ENCODE results near the gene NPL. TPM values are rescaled to one million over a fixed set of nuclear protein-coding genes. Genes with fewer than 3 reads are reported as not detected.

NPL gene
- total and polyA plus RNA-seq, 8 donors: 1.2 to 9.7 (median 2.7) TPM

- intact Hi-C loops (cut with DNase I): no loop called here
These were observed 52.7 kb downstream of the NPL start for GRCh38 chr1:182842265-182842664.

GRCh38 chr1:182845379-182845778 lies 55.8 kb downstream of the NPL start:
- H3K27me3 ChIP-seq: no peaks in the 10 kb centered on the region
- no peak for TF ChIP-seq CTCF (IDR thresholded peaks at IDR 0.05)

More at GRCh38 chr1:182842265-182842664, 52.7 kb downstream of the NPL start:
- FAIRE-seq: no peak
- Histone ChIP-seq H3K36me3 (peaks cover 0 to 12% (median 0%) of the 10 kb centered on the region in 3 donors), H3K9me3 (no peaks in the 10 kb centered on the region), H3K27ac (no peak overlapping the region), H3K4me1 (peaks cover 0 to 26% (median 26%) of the 10 kb centered on the region in 3 donors), H3K4me3 (no peak overlapping the region), H3K27me3 (no peaks in the 10 kb centered on the region)
- 39 to 50% methylated on average over 4 of the region's 4 CpGs for WGBS, 2 donors
- DNase-seq: no peak
- no peak for ATAC-seq
- TF ChIP-seq CTCF (IDR thresholded peaks at IDR 0.05): no peak

GRCh38 chr1:182845894-182846293 lies 56.3 kb downstream of the NPL start:
- ATAC-seq (no peak), DNase-seq (no peak), FAIRE-seq (no peak)
- Histone ChIP-seq H3K4me3 (no peak overlapping the region), H3K36me3 (peaks cover 0 to 40% (median 3%) of the 10 kb centered on the region in 3 donors), H3K9me3 (no peaks in the 10 kb centered on the region), H3K27ac (no peak overlapping the region), H3K4me1 (peaks cover 0 to 25% (median 23%) of the 10 kb centered on the region in 3 donors), H3K27me3 (no peaks in the 10 kb centered on the region)
- WGBS, 2 donors: 47 to 57% methylated on average over 5 of the region's 5 CpGs
- no peak for TF ChIP-seq CTCF (IDR thresholded peaks at IDR 0.05)
- intact Hi-C loops (cut with DNase I): no loop called here

More at GRCh38 chr1:182845379-182845778, 55.8 kb downstream of the NPL start:
- no peak for DNase-seq
- H3K9me3 ChIP-seq: no peaks in the 10 kb centered on the region
- no peak overlapping the region for H3K4me3 ChIP-seq
- H3K36me3 ChIP-seq: peaks cover 0 to 37% (median 3%) of the 10 kb centered on the region in 3 donors
- intact Hi-C loops (cut with DNase I): no loop called here
- no peak overlapping the region for H3K27ac ChIP-seq
- WGBS, 2 donors: 91 to 96% methylated on average over 1 of the region's 1 CpG
- FAIRE-seq: no peak
- peaks cover 0 to 26% (median 26%) of the 10 kb centered on the region in 3 donors for H3K4me1 ChIP-seq
- no peak for ATAC-seq

- FAIRE-seq: no peak
These were observed 57.5 kb downstream of the NPL start for GRCh38 chr1:182847105-182847504.

More at GRCh38 chr1:182847105-182847504, 57.5 kb downstream of the NPL start:
- no peak for TF ChIP-seq CTCF (IDR thresholded peaks at IDR 0.05)
- Histone ChIP-seq H3K4me3 (no peak overlapping the region), H3K9me3 (no peaks in the 10 kb centered on the region), H3K36me3 (peaks cover 0 to 44% (median 3%) of the 10 kb centered on the region in 3 donors), H3K27me3 (no peaks in the 10 kb centered on the region), H3K27ac (no peak overlapping the region), H3K4me1 (peaks cover 0 to 15% (median 11%) of the 10 kb centered on the region in 3 donors)
- ATAC-seq: no peak
- intact Hi-C loops (cut with DNase I): no loop called here
- no peak for DNase-seq
